Neural cell (in vitro differentiated cells): Measurements from ENCODE around the gene GAGE10. TPM values are rescaled to one million over a fixed set of nuclear protein-coding genes. Genes with fewer than 3 reads are reported as not detected.

Experiments
- H2AFZ ChIP-seq: fragments of 200-600, 300-800 bp; sonication (generic), shearing (Covaris generic); 2 replicates; pipeline ENCODE4 v1.6.0; 2014; ENCODE audit warnings: low read depth, mild to moderate bottlenecking, antibody characterized with exemption, low read length, moderate library complexity
- H3F3A ChIP-seq: fragments of 200-600 bp; shearing (Covaris generic); 2 replicates; pipeline ENCODE4 v1.6.1; 2016; ENCODE audit warnings: mild to moderate bottlenecking, moderate library complexity, mixed read lengths, antibody characterized with exemption, low read length; ENCODE audit not compliant: insufficient read depth, poor library complexity, severe bottlenecking
- H3K27ac ChIP-seq: fragments of 200-600, 300-800 bp; sonication (generic), shearing (Covaris generic); 2 replicates; pipeline ENCODE4 v1.5.1; 2014; ENCODE audit warnings: mild to moderate bottlenecking, low read length, moderate library complexity
- H3K27me3 ChIP-seq: fragments of 300-800, 200-600 bp; sonication (generic), shearing (Covaris generic); 2 replicates; pipeline ENCODE4 v1.6.0; 2014; ENCODE audit warnings: mild to moderate bottlenecking, low read depth, low read length, moderate library complexity; ENCODE audit not compliant: insufficient read depth
- H3K36me3 ChIP-seq: fragments of 300-800, 200-600 bp; sonication (generic), shearing (Covaris generic); 2 replicates; pipeline ENCODE4 v1.5.1; 2014; ENCODE audit warnings: mild to moderate bottlenecking, antibody characterized with exemption, low read length, moderate library complexity; ENCODE audit not compliant: insufficient read depth
- H3K4me2 ChIP-seq: fragments of 300-800, 200-600 bp; sonication (generic), shearing (Covaris generic); 2 replicates; pipeline ENCODE4 v1.6.0; 2014; ENCODE audit warnings: mild to moderate bottlenecking, low read length
- H3K4me3 ChIP-seq: fragments of 300-800, 200-600 bp; sonication (generic), shearing (Covaris generic); 2 replicates; pipeline ENCODE4 v1.5.1; 2014; ENCODE audit warnings: mild to moderate bottlenecking, low read length, moderate library complexity
- H3K79me2 ChIP-seq: fragments of 200-600 bp; shearing (Covaris generic); replicated peaks from 2 replicates; pipeline ENCODE4 v1.6.0; 2014; ENCODE audit warnings: mild to moderate bottlenecking, low read length, moderate library complexity; ENCODE audit not compliant: insufficient read depth
- H3K9ac ChIP-seq: fragments of 300-800, 200-600 bp; sonication (generic), shearing (Covaris generic); 2 replicates; pipeline ENCODE4 v1.6.1; 2016; ENCODE audit warnings: mild to moderate bottlenecking, low read length, mixed read lengths
- H3K9me2 ChIP-seq: fragments of 200-600 bp; shearing (Covaris generic); 2 replicates; pipeline ENCODE4 v1.6.1; 2016; ENCODE audit warnings: mild to moderate bottlenecking, low read length, mixed read lengths; ENCODE audit not compliant: insufficient read depth
- H3K9me3 ChIP-seq: fragments of 200-600, 300-800 bp; sonication (generic), shearing (Covaris generic); 2 replicates; pipeline ENCODE4 v1.6.1; 2016; ENCODE audit warnings: mild to moderate bottlenecking, mixed run types, low read length, moderate library complexity, mixed read lengths
- H4K20me1 ChIP-seq: fragments of 200-600 bp; shearing (Covaris generic); 2 replicates; pipeline ENCODE4 v1.6.1; 2016; ENCODE audit warnings: mild to moderate bottlenecking, mixed run types; ENCODE audit not compliant: insufficient read depth
- CTCF ChIP-seq: fragments of 450-650 bp; IDR thresholded peaks from 2 replicates; pipeline ENCODE4 v1.5.1; 2014; ENCODE audit warnings: antibody characterized with exemption, mild to moderate bottlenecking, moderate library complexity; ENCODE audit not compliant: poor library complexity, severe bottlenecking
- EP300 ChIP-seq: fragments of 450-650 bp; conservative IDR thresholded peaks from 2 replicates; pipeline ENCODE4 v1.6.1; 2014; ENCODE audit warnings: antibody characterized with exemption, mild to moderate bottlenecking, moderate library complexity; ENCODE audit not compliant: poor library complexity, severe bottlenecking
- EZH2 ChIP-seq: fragments of 200-600, 300-800 bp; shearing (Covaris generic), sonication (generic); IDR thresholded peaks from 2 replicates; pipeline ENCODE4 v1.6.1; 2014; ENCODE audit warnings: antibody characterized with exemption, low read length, borderline replicate concordance, mild to moderate bottlenecking; ENCODE audit not compliant: insufficient read depth, poor library complexity, severe bottlenecking
- MXI1 ChIP-seq: fragments of 450-650 bp; conservative IDR thresholded peaks from 2 replicates; pipeline ENCODE4 v1.6.1; 2014; ENCODE audit warnings: antibody characterized with exemption, mild to moderate bottlenecking; ENCODE audit not compliant: poor library complexity, severe bottlenecking
- POLR2AphosphoS5 ChIP-seq: IDR thresholded peaks from 2 replicates; pipeline ENCODE4 v1.6.1; 2012
- RAD21 ChIP-seq: fragments of 450-650 bp; conservative IDR thresholded peaks from 2 replicates; pipeline ENCODE4 v1.6.1; 2014; ENCODE audit warnings: antibody characterized with exemption, mild to moderate bottlenecking, moderate library complexity
- REST ChIP-seq: IDR thresholded peaks from 2 replicates; pipeline ENCODE4 v1.6.1; 2012; ENCODE audit warnings: borderline replicate concordance
- SMC3 ChIP-seq: fragments of 450-650 bp; conservative IDR thresholded peaks from 2 replicates; pipeline ENCODE4 v1.6.1; 2014; ENCODE audit warnings: antibody characterized with exemption, mild to moderate bottlenecking, moderate library complexity; ENCODE audit not compliant: poor library complexity
- TAF1 ChIP-seq: IDR thresholded peaks from 2 replicates; pipeline ENCODE4 v1.6.1; 2012; ENCODE audit warnings: low read depth
- polyA plus RNA-seq: library from polyadenylated mRNA; depleted of rRNA; stranded (reverse); fragments of >200 nt; gene quantifications from 2 replicates; pipeline ENCODE4 v1.2.3, GENCODE V29; 2014

GAGE10 gene
- polyA plus RNA-seq, 1 donor from 2014 or later, result not detected

GRCh38 chrX:49277535-49277830 lies 26.0 kb upstream of the GAGE10 start:
- no peaks in the 10 kb centered on the region for H3K36me3 ChIP-seq
- H3K9me2 ChIP-seq, result no peaks in the 10 kb centered on the region
- no peak overlapping the region for H3K4me2 ChIP-seq
- H2AFZ ChIP-seq, result no peak overlapping the region
- H3K27me3 ChIP-seq, result no peaks in the 10 kb centered on the region
- H3K79me2 ChIP-seq, result no peaks in the 10 kb centered on the region
- H3K4me3 ChIP-seq, result no peak overlapping the region
- no peak overlapping the region for H3K9ac ChIP-seq
- no peaks in the 10 kb centered on the region for H4K20me1 ChIP-seq
- TF ChIP-seq EP300 (no peak), EZH2 (no peak)
- no peak overlapping the region for H3K27ac ChIP-seq
- no peaks in the 10 kb centered on the region for H3F3A ChIP-seq
- no peaks in the 10 kb centered on the region for H3K9me3 ChIP-seq

GRCh38 chrX:49278081-49278480 lies 25.4 kb upstream of the GAGE10 start:
- no peaks in the 10 kb centered on the region for H3K9me2 ChIP-seq
- H3K4me3 ChIP-seq, result no peak overlapping the region
- H3K4me2 ChIP-seq, result no peak overlapping the region
- H3K79me2 ChIP-seq, result no peaks in the 10 kb centered on the region
- H4K20me1 ChIP-seq, result no peaks in the 10 kb centered on the region
- no peaks in the 10 kb centered on the region for H3K27me3 ChIP-seq
- no peak overlapping the region for H2AFZ ChIP-seq
- no peak overlapping the region for H3K9ac ChIP-seq
- no peaks in the 10 kb centered on the region for H3K9me3 ChIP-seq
- no peaks in the 10 kb centered on the region for H3F3A ChIP-seq
- H3K27ac ChIP-seq, result no peak overlapping the region
- no peaks in the 10 kb centered on the region for H3K36me3 ChIP-seq
- TF ChIP-seq MXI1, result no peak
- TF ChIP-seq RAD21, result no peak
- TF ChIP-seq SMC3, result no peak
- no peak for TF ChIP-seq EP300
- no peak for TF ChIP-seq TAF1
- no peak for TF ChIP-seq CTCF
- no peak for TF ChIP-seq EZH2
- TF ChIP-seq POLR2AphosphoS5, result no peak
- no peak for TF ChIP-seq REST

GRCh38 chrX:49282647-49283011 lies 20.8 kb upstream of the GAGE10 start:
- Histone ChIP-seq H3K4me2 (no peak overlapping the region), H3K79me2 (no peaks in the 10 kb centered on the region), H3K4me3 (no peak overlapping the region), H3K36me3 (no peaks in the 10 kb centered on the region), H3K27me3 (no peaks in the 10 kb centered on the region), H3K27ac (no peak overlapping the region), H3K9me3 (no peaks in the 10 kb centered on the region), H3K9ac (no peak overlapping the region), H4K20me1 (no peaks in the 10 kb centered on the region), H3F3A (no peaks in the 10 kb centered on the region), H2AFZ (no peak overlapping the region), H3K9me2 (no peaks in the 10 kb centered on the region)
- TF ChIP-seq POLR2AphosphoS5 (no peak), CTCF (no peak), REST (no peak), SMC3 (no peak)
